Tibial artery (tissue), 4 donors: ENCODE results near the gene ROM1.

Source experiments
- DNase-seq, 2 donors: peaks; one replicate each; pipeline ENCODE4 v3.0.0-alpha.2; 2019
- H3K27ac ChIP-seq, 2 donors: fragments of 200-600 bp; sonication (generic) in 1 of 2; 1 replicate in 1 of 2; 2 replicates in 1 of 2; pipeline ENCODE4 v1.5.1; 2018 to 2019; ENCODE audit warnings: mild to moderate bottlenecking in 1 of 2
- H3K27me3 ChIP-seq, 2 donors: fragments of 200-600 bp; sonication (generic) in 1 of 2; one replicate each; pipeline versions ENCODE4 v1.5.1 to v1.6.0; 2016 to 2019
- H3K36me3 ChIP-seq, 3 donors: fragments of 200-600 bp; sonication (generic) in 2 of 3; one replicate each; pipeline ENCODE4 v1.5.1; 2016 to 2019; ENCODE audit warnings: mild to moderate bottlenecking in 2 of 3
- H3K4me1 ChIP-seq, 4 donors: fragments of 200-600 bp; sonication (generic) in 2 of 4; 1 replicate in 3 of 4; 2 replicates in 1 of 4; pipeline ENCODE4 v1.5.1; 2016 to 2019
- H3K4me3 ChIP-seq, 2 donors: fragments of 200-600 bp; sonication (generic) in 1 of 2; 1 replicate in 1 of 2; 2 replicates in 1 of 2; pipeline ENCODE4 v1.5.1; 2018 to 2019; ENCODE audit warnings: mild to moderate bottlenecking in 2 of 2
- H3K9me3 ChIP-seq, 3 donors: fragments of 200-600 bp; sonication (generic) in 1 of 3; one replicate each; pipeline ENCODE4 v1.5.1; 2016 to 2019
- CTCF ChIP-seq, 2 experiments: fragments of 200-600 bp in 1 of 2; fragments of 450-650 bp in 1 of 2; IDR thresholded peaks; one replicate each; pipeline ENCODE4 v1.5.1; 2017 to 2019; ENCODE audit warnings: antibody characterized with exemption in 2 of 2, mild to moderate bottlenecking in 1 of 2, moderate library complexity in 1 of 2
- intact Hi-C: fragments of 100-400 bp; cut with DNase I; formaldehyde crosslinking; loops from one replicate; pipeline ENCODE4 v1.15.0; 2023; ENCODE audit warnings: low total_unique reads

ROM1 gene

GRCh38 chr11:62607714-62608113 lies 5.3 kb upstream of the ROM1 start:
- intact Hi-C loops: no loop called here
- no peak overlapping the region for H3K27ac ChIP-seq
- DNase-seq: no peak

GRCh38 chr11:62608776-62609175 lies 4.3 kb upstream of the ROM1 start:
- intact Hi-C loops: no loop called here
- Histone ChIP-seq H3K36me3 (peaks cover 21 to 69% (median 56%) of the 10 kb centered on the region in 3 donors), H3K4me1 (peaks cover 0 to 34% (median 25%) of the 10 kb centered on the region in 4 donors), H3K27ac (no peak overlapping the region), H3K4me3 (no peak overlapping the region), H3K9me3 (no peaks in the 10 kb centered on the region), H3K27me3 (no peaks in the 10 kb centered on the region)
- DNase-seq: no peak
- no peak for TF ChIP-seq CTCF (IDR thresholded peaks at IDR 0.05)

More at GRCh38 chr11:62607714-62608113, 5.3 kb upstream of the ROM1 start:
- no peak for TF ChIP-seq CTCF (IDR thresholded peaks at IDR 0.05)
- no peaks in the 10 kb centered on the region for H3K9me3 ChIP-seq
- H3K4me3 ChIP-seq: no peak overlapping the region
- H3K27me3 ChIP-seq: no peaks in the 10 kb centered on the region
- peaks cover 21 to 70% (median 56%) of the 10 kb centered on the region in 3 donors for H3K36me3 ChIP-seq
- H3K4me1 ChIP-seq: peaks cover 0 to 35% (median 25%) of the 10 kb centered on the region in 4 donors

- Histone ChIP-seq H3K4me1 (peaks cover 0 to 33% (median 27%) of the 10 kb centered on the region in 4 donors), H3K27me3 (no peaks in the 10 kb centered on the region), H3K9me3 (no peaks in the 10 kb centered on the region), H3K36me3 (peaks cover 19 to 63% (median 51%) of the 10 kb centered on the region in 3 donors), H3K27ac (no peak overlapping the region), H3K4me3 (no peak overlapping the region)
- TF ChIP-seq CTCF (IDR thresholded peaks at IDR 0.05): no peak
- intact Hi-C loops: loop anchor here (10.0 kb wide), 1 partner anchor 94 kb away; the partner anchor contains the start of genes BSCL2 and GNG3
- no peak for DNase-seq
Observed at GRCh38 chr11:62610403-62610802, 2.7 kb upstream of the ROM1 start.

GRCh38 chr11:62610814-62611704 lies 2.0 kb upstream of the ROM1 start:
- peaks cover 0 to 33% (median 27%) of the 10 kb centered on the region in 4 donors for H3K4me1 ChIP-seq
- TF ChIP-seq CTCF (IDR thresholded peaks at IDR 0.05): no peak
- DNase-seq: no peak
- peak overlapping the region; percentile 85 to 88 for H3K4me3 ChIP-seq
- H3K27me3 ChIP-seq: no peaks in the 10 kb centered on the region
- H3K36me3 ChIP-seq: peaks cover 13 to 63% (median 48%) of the 10 kb centered on the region in 3 donors
- intact Hi-C loops: loop anchor here (10.0 kb wide), 1 partner anchor 94 kb away; the partner anchor contains the start of genes BSCL2 and GNG3
- H3K27ac ChIP-seq: peak overlapping the region; percentile 95 to 98
- no peaks in the 10 kb centered on the region for H3K9me3 ChIP-seq

- no peak for TF ChIP-seq CTCF (IDR thresholded peaks at IDR 0.05)
- DNase-seq: peak; percentile 55 to 83
- H3K9me3 ChIP-seq: no peaks in the 10 kb centered on the region
- peaks cover 0 to 33% (median 27%) of the 10 kb centered on the region in 4 donors for H3K4me1 ChIP-seq
- intact Hi-C loops: loop anchor here (10.0 kb wide), 1 partner anchor 93 kb away; the partner anchor contains the start of genes BSCL2 and GNG3
- H3K27me3 ChIP-seq: no peaks in the 10 kb centered on the region
- H3K27ac ChIP-seq: peak overlapping the region; percentile 95 to 98
- H3K36me3 ChIP-seq: peaks cover 10 to 63% (median 46%) of the 10 kb centered on the region in 3 donors
- peak overlapping the region; percentile 85 to 88 for H3K4me3 ChIP-seq
Observed at GRCh38 chr11:62611705-62612365, 1.2 kb upstream of the ROM1 start.
